Adipocyte (in vitro differentiated cells): ENCODE measurements around the gene RARRES1.
"Not testable (repeated sequence)": the region's sequence is repeated elsewhere in the genome, so short reads cannot be mapped to it uniquely, and the experiment has no call there.

Experiments used
- DNase-seq: peaks from one replicate; pipeline ENCODE4 v3.0.0-alpha.2; 2015; ENCODE audit warnings: low read depth
- H3K27me3 ChIP-seq: replicated peaks from 2 replicates; pipeline ENCODE4 v1.7.0; 2013; ENCODE audit warnings: mild to moderate bottlenecking, low read length, moderate library complexity; ENCODE audit not compliant: control insufficient read depth, insufficient read depth
- H3K36me3 ChIP-seq: 2 replicates; pipeline ENCODE4 v1.7.0; 2013; ENCODE audit warnings: low read length, mild to moderate bottlenecking, moderate library complexity; ENCODE audit not compliant: control insufficient read depth, insufficient read depth, severe bottlenecking
- H3K4me1 ChIP-seq: 2 replicates; pipeline ENCODE4 v1.7.0; 2013; ENCODE audit warnings: mild to moderate bottlenecking, low read length, moderate library complexity; ENCODE audit not compliant: control insufficient read depth, insufficient read depth
- H3K4me3 ChIP-seq: 2 replicates; pipeline ENCODE4 v1.7.0; 2013; ENCODE audit warnings: mild to moderate bottlenecking, low read length, moderate library complexity
- H3K9ac ChIP-seq: 2 replicates; pipeline ENCODE4 v1.7.0; 2013; ENCODE audit warnings: mild to moderate bottlenecking, low read length, moderate library complexity
- H3K9me3 ChIP-seq: 2 replicates; pipeline ENCODE4 v1.7.0; 2013; ENCODE audit warnings: mild to moderate bottlenecking, low read length, moderate library complexity; ENCODE audit not compliant: control insufficient read depth

Gene RARRES1

DNA sequence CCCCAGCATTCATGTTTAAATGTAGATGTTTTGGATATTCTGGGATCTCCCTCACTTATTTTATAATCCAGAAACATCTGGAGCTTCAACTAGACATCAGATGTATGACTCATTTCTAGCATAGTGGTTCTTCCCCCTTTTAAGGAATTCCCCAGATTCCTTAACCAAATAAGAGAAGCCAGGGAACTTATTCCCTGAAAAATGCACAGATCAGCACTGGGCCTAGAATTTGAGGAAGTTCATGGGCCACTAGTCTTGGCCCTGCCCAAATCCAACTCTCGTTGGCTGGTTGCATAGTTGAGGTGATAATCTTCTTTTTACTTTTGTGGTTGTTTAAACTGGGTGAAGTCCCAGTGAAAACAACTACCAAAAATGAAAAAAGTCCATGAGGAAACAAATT is 20.4 kb downstream of the RARRES1 start:
- H3K36me3 ChIP-seq, result peaks cover 12% of the 10 kb centered on the region
- H3K4me3 ChIP-seq, result no peak overlapping the region
- peak; percentile 80 for DNase-seq
- H3K9me3 ChIP-seq, result no peaks in the 10 kb centered on the region
- H3K4me1 ChIP-seq, result peaks cover 38% of the 10 kb centered on the region
- no peaks in the 10 kb centered on the region for H3K27me3 ChIP-seq
- H3K9ac ChIP-seq, result no peak overlapping the region

DNA sequence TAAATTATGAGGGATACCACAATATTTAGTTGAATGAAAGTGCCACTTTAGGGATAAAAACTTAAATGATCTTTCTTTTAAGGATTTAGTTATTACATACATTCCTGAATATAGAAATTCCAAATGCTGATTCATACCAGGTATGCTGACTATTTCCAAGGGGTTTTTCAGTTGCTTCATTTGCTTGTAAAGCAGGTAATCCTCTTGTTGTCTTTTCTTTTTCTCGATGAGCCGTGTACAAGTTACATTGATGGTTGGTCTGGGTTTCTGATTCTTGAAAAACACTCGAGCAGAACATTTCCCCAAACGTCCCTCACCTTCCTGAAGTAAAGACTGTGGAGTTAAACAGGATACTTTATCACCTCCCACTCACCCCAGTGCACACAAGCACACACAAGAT is 21.7 kb downstream of the RARRES1 start:
- Histone ChIP-seq H3K4me3 (no peak overlapping the region), H3K9me3 (no peaks in the 10 kb centered on the region), H3K9ac (no peak overlapping the region), H3K4me1 (peaks cover 35% of the 10 kb centered on the region), H3K27me3 (no peaks in the 10 kb centered on the region), H3K36me3 (peaks cover 12% of the 10 kb centered on the region)
- DNase-seq, result no peak

DNA sequence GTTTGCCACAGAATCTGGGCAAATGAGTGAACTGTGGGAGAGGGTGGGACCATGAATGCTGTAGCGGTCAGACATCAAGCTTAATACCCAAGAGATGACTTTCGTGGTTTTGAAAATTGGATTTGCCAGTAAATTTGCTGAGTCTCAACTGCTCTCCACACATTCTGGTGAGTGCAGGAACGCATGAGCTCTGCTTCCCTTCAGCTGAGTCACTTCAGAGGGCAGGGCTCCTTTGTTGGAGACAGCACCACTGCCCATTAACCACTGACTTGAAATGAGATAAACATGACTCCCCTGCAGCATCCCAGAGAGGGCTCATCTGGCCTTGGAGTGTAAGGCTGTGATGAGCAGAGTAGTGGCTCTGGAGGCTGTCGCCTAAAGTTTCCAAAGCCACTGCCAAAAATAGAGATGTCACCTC is 22.6 kb downstream of the RARRES1 start:
- DNase-seq, result peak; percentile 92
- Histone ChIP-seq H3K9ac (no peak overlapping the region), H3K4me3 (no peak overlapping the region), H3K36me3 (peaks cover 16% of the 10 kb centered on the region), H3K4me1 (peaks cover 35% of the 10 kb centered on the region), H3K9me3 (no peaks in the 10 kb centered on the region), H3K27me3 (no peaks in the 10 kb centered on the region)

DNA sequence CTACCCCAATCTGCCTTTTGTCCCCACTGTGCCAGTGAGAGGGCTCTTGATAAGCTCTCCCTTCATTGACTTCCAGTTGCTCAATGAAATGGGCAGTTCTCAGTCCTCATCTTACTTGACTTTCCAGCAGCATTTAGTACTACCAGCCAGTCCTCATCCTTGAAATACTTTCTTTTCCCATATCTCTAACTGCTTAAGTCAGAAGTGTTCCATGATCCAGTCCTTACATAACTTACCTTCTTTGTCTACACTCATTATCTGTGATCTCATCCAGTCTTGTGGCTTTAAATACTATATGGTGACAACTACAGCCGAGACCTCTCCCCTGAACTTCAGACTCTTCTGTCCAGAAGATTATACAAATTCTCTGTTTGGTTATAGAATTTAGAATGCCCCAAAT is 28.7 kb downstream of the RARRES1 start:
- peaks cover 23% of the 10 kb centered on the region for H3K4me1 ChIP-seq
- no peak overlapping the region for H3K9ac ChIP-seq
- H3K4me3 ChIP-seq, result no peak overlapping the region
- H3K9me3 ChIP-seq, result no peaks in the 10 kb centered on the region
- H3K36me3 ChIP-seq, result peaks cover 11% of the 10 kb centered on the region
- DNase-seq, result no peak
- no peaks in the 10 kb centered on the region for H3K27me3 ChIP-seq

DNA sequence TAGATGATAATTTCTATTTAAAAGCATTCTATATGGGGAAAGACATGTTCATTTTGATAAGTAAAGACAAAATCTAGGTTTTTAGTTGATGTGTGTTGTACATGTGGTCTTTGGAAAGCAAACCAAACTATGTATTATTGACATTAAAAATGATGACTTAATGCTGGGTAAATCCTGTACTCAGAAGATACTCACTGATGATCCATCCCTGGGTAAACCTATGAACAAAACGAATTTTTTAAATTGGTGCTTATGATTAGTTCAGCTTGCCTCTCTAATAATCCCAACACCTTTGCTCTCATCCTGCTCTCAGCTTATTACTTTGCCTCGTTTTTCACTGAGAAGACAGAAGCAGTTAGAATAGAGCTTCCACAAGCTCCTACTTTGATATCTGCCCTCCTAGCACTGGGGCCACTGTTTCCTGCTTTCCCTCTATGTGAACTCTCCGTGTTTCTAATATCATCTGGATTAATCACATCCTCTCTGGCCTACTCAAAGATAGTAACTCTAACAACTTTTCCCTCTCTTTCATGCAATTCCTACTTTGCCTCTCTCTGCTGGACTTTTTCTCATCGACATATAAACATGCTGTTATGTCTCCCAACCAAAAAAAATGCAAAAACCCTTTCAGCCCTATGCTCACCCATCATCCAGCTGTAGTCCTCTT is 29.3 kb downstream of the RARRES1 start:
- Histone ChIP-seq H3K9ac (no peak overlapping the region), H3K4me3 (no peak overlapping the region), H3K27me3 (no peaks in the 10 kb centered on the region), H3K4me1 (peaks cover 23% of the 10 kb centered on the region), H3K36me3 (peaks cover 5% of the 10 kb centered on the region), H3K9me3 (no peaks in the 10 kb centered on the region)
- no peak for DNase-seq

DNA sequence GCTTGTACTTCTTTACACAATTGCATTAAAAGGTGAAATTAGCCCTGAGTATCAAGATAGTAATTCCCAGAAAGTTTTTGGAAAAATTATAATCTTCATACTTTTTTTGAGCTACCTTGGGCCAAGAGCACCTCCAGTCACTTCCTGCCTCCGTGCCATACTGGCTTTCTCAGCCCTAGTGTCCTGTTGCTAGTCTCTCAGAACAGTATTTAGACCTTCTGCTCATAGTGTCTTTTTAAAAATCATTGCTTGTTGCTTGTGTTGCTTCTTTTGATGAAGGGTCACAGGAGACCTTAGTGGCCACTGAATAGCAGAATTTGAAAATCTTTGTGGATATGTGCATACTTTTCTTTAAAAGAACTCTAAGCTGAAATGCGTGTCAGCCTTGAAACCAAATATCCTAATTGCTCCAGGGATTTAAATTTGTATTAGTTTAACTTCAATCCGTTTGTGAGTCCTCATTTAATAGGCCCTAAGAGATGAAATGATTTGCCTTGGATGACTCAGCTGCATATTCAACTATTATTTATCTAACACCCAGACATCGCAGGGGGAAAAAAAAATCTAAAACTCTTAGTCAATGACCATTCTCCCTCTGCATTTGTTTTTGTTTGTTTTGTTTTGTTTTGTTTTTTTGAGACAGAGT is 30.7 kb downstream of the RARRES1 start:
- Histone ChIP-seq H3K4me3 (no peak overlapping the region), H3K36me3 (peaks cover 6% of the 10 kb centered on the region)
- peak; percentile 17 for DNase-seq

DNA sequence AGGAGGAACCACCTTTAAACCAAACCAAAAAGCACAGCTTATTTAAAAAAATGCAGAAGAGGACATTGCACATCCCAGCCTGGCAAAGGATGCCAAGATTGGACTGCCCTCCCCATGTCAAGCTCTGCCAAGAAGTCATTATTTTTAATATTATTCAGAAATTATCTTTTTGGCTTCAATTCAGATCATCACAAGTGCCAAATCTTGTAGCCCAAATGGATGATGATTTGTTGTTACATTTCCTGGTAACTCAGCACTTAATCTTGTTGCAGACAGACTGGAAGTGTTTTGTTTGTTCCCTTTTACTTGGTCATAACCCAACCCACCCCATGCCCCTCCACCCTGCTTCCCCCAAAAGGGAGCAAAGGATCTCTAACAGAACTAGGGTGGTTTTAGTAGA is 31.7 kb downstream of the RARRES1 start:
- DNase-seq, result no peak
- H3K9ac ChIP-seq, result no peak overlapping the region
- H3K9me3 ChIP-seq, result no peaks in the 10 kb centered on the region
- H3K4me1 ChIP-seq, result peaks cover 28% of the 10 kb centered on the region
- no peaks in the 10 kb centered on the region for H3K27me3 ChIP-seq
- H3K36me3 ChIP-seq, result peaks cover 6% of the 10 kb centered on the region
- H3K4me3 ChIP-seq, result no peak overlapping the region

More for the DNA sequence above, 30.7 kb downstream of the RARRES1 start:
- peaks cover 26% of the 10 kb centered on the region for H3K4me1 ChIP-seq
- H3K9me3 ChIP-seq, result no peaks in the 10 kb centered on the region
- no peak overlapping the region for H3K9ac ChIP-seq
- H3K27me3 ChIP-seq, result no peaks in the 10 kb centered on the region

DNA sequence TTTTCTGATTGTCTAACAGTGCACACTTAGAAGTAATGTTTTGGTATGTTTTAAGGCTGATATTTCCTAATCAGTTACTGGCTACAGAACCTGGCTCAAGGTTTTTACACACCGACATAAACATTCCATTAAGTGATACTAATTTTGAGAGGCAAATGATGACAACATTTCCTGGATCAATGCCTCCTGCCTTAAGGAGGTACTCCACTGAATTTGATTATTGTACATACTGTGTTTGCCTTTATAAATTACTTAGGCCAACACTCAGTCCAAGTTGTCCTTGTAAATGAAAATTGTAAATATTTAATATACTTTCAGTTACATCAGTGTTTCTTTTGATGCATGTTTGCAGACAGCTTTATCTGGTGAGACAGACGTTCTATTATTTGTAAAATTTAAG is 35.6 kb downstream of the RARRES1 start:
- Histone ChIP-seq H3K36me3 (peaks cover 29% of the 10 kb centered on the region), H3K9me3 (no peaks in the 10 kb centered on the region), H3K27me3 (no peaks in the 10 kb centered on the region), H3K9ac (no peak overlapping the region), H3K4me3 (no peak overlapping the region), H3K4me1 (peaks cover 19% of the 10 kb centered on the region)
- no peak for DNase-seq

DNA sequence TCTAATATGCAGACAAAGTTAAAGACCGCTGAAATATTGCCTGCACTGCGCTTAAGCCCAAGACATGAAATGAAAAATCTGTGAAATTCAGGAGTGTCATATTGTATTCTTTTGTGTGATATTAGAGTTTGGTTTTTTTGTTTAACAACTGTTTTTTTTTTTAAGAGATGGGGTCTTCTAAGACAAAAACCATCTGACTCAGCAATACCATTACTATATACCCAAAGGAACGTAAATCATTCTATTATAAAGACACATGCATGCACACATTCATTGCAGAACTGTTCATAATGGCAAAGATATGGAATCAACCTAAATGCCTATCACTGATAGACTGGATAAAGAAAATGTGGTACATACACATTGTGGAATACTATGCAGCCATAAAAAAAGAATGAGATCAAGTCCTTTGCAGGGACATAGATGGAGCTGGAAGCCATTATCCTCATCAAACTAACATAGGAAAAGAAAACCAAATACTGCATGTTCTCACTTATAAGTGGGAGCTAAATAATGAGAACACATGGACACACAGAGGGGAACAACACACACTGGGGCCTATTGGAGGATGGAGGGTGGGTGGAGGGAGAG is 38.3 kb downstream of the RARRES1 start:
- H3K9me3 ChIP-seq, H3K4me1 ChIP-seq, H3K9ac ChIP-seq, DNase-seq, H3K4me3 ChIP-seq, H3K27me3 ChIP-seq: not testable (repeated sequence)
- H3K36me3 ChIP-seq, result peaks cover 49% of the 10 kb centered on the region

DNA sequence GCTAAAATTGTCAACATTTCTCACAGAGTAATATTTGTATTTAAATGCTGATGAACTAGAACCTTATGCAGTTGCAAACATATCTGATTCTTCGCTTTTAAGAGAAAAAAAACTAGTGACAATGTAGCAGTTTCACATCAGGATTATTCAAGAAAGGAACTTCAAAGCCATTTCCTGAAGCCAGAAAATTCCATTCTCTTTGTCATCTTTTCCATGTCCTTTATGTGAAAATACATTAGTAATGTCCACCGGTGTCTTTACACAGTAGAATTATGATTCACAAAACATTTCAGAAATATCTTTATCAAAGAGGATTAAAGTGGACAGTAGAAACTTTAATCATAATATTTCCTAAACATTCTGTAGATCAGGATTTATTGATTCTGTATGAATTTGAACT is 47.1 kb downstream of the RARRES1 start:
- H3K4me3 ChIP-seq, result no peak overlapping the region
- peaks cover 11% of the 10 kb centered on the region for H3K4me1 ChIP-seq
- DNase-seq, result no peak
- H3K36me3 ChIP-seq, result peaks cover 33% of the 10 kb centered on the region
- H3K9ac ChIP-seq, result no peak overlapping the region
- no peaks in the 10 kb centered on the region for H3K27me3 ChIP-seq
- H3K9me3 ChIP-seq, result no peaks in the 10 kb centered on the region

DNA sequence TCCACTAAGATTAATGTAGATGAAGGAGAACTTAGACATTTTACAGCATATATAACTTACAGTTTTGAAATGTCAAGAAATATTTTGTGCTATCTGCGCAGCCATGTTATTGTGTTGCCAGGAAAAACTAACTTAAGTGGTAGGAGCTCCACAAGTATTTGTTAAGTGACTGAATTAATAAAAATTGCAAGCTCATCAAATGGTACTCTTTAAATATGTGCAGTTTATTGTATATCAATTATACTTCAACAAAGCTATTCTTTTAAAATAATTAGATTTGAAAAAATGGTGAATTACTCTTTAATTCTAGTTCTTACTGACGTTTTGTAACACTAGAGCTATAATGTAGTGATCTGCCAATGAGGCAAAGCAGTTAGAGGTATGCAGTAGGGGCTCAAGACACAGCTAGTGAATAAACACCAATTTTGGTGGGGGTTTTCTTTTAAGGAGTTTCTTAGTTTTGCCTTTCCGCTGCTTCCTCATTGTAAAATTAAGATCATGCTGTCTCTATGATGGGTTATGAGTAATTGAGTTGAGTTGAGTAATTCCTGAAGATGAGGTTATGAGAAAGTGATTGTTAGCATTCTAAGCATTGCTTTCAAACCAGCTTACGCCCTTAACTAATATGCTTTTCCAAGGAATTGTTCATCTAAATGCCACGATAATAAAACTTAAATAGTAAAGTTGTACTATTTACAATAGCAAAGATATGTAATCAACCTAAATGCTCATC is 48.9 kb downstream of the RARRES1 start:
- Histone ChIP-seq H3K36me3 (peaks cover 33% of the 10 kb centered on the region), H3K27me3 (no peaks in the 10 kb centered on the region), H3K4me3 (no peak overlapping the region), H3K9me3 (no peaks in the 10 kb centered on the region), H3K4me1 (peaks cover 11% of the 10 kb centered on the region), H3K9ac (no peak overlapping the region)
- peak; percentile 73 for DNase-seq
